Measurements from ENCODE around the gene RIPPLY3. TPM values are rescaled to one million over a fixed set of nuclear protein-coding genes. Genes with fewer than 3 reads are reported as not detected.
"Not testable (repeated sequence)": the region's sequence is repeated elsewhere in the genome, so short reads cannot be mapped to it uniquely, and the experiment has no call there.

The RIPPLY3 gene
- total RNA-seq, 1 donor from 2014 or later, result 86.4 TPM

DNA sequence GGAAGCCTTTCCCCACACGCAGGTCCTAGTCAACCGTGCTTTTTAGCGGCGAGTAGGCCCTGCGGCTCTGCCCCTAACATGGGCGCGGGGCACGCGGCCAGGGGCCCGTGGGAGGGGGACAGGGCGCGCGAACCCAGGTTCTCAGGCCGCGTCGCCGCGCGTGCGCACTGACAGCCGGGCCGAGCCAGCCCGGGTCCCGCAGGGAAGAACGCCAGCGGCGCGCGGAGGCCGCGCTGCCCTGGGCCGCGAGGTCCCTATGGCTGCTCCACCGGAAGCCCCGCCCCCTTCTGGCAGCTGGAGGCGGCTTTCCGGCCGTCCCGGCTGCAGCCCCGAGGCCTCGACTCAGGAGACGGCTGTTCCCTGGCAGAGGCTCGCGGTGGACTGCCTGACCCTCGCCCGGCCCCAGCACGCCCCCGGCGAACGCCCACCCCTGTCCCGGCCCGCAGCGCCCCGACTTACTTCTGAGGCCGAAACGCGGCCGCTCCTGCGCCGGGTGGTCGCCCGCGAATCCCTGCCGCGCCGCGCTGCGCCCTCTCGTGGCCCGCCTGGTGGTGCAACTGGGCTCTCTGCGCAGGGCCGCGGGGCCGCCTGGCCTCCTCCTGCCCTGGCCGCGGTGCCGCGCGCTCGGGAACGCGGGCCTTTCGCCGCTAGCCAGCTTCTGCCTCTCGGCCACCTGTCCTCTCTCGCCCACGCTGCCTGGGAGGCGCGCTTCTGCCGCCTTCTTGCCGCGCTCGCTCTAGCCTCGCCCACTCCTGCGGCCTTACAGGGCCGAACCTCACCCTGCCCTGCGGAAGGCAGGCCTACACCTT is 16.6 kb upstream of the RIPPLY3 start:
- H3K27ac Mint-ChIP-seq (ENCODE audit: unreplicated experiment), result peak overlapping the region; percentile 94
- peaks cover 18% of the 10 kb centered on the region for H3K36me3 Mint-ChIP-seq (ENCODE audit: low read depth, unreplicated experiment)
- peaks cover 24% of the 10 kb centered on the region for H3K4me1 Mint-ChIP-seq (ENCODE audit: unreplicated experiment)
- TF ChIP-seq, protein P1, sequence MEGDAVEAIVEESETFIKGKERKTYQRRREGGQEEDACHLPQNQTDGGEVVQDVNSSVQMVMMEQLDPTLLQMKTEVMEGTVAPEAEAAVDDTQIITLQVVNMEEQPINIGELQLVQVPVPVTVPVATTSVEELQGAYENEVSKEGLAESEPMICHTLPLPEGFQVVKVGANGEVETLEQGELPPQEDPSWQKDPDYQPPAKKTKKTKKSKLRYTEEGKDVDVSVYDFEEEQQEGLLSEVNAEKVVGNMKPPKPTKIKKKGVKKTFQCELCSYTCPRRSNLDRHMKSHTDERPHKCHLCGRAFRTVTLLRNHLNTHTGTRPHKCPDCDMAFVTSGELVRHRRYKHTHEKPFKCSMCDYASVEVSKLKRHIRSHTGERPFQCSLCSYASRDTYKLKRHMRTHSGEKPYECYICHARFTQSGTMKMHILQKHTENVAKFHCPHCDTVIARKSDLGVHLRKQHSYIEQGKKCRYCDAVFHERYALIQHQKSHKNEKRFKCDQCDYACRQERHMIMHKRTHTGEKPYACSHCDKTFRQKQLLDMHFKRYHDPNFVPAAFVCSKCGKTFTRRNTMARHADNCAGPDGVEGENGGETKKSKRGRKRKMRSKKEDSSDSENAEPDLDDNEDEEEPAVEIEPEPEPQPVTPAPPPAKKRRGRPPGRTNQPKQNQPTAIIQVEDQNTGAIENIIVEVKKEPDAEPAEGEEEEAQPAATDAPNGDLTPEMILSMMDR (IDR thresholded peaks at IDR 0.05; ENCODE audit: unreplicated experiment), result peak; percentile 90
- DNase-seq (ENCODE audit: low spot score), result peak; percentile 92
- H3K9me3 Mint-ChIP-seq (ENCODE audit: unreplicated experiment), result no peaks in the 10 kb centered on the region
- H3K4me3 Mint-ChIP-seq (ENCODE audit: unreplicated experiment), result peak overlapping the region; percentile 94
- H3K27me3 Mint-ChIP-seq (ENCODE audit: unreplicated experiment), result peaks cover 12% of the 10 kb centered on the region

DNA sequence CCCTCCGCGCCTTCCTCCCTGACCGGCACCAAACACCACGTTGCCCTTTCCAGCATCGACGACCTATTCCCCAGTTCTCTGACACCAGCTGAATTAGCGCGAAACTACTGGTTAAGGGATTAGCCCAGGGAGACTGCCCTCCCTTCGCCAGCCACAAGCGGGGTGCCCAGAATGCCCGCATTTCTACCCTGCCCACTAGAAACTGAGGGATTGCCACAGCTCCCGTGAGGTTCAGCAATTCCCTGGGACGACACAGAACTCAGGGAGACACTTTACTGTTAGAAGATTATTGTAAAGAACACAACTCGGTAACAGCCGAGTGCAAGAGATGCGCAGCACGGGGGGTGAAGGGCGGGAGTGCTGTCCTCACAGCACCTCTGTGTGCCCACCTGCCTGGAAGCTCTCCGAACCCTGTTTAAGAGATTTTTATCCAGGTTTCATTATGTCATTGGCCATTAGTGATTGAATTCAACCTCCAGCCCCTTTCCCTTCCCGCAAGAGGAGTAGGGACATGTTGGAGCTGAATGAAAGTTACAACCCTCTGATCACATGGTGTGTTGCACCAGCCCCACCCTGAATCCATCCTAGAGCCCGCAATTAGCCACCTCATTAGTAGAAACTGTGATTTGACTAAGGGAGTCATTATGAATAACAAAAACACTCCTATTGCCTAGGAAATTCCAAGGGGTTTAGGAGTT is 15.8 kb upstream of the RIPPLY3 start:
- TF ChIP-seq, protein P1 (IDR thresholded peaks at IDR 0.05; ENCODE audit: unreplicated experiment), result no peak
- H3K9me3 Mint-ChIP-seq (ENCODE audit: unreplicated experiment), result no peaks in the 10 kb centered on the region
- H3K27me3 Mint-ChIP-seq (ENCODE audit: unreplicated experiment), result peaks cover 12% of the 10 kb centered on the region
- peaks cover 18% of the 10 kb centered on the region for H3K36me3 Mint-ChIP-seq (ENCODE audit: low read depth, unreplicated experiment)
- peak overlapping the region; percentile 94 for H3K4me3 Mint-ChIP-seq (ENCODE audit: unreplicated experiment)
- peaks cover 26% of the 10 kb centered on the region for H3K4me1 Mint-ChIP-seq (ENCODE audit: unreplicated experiment)
- peak overlapping the region; percentile 94 for H3K27ac Mint-ChIP-seq (ENCODE audit: unreplicated experiment)
- no peak for DNase-seq (ENCODE audit: low spot score)

DNA sequence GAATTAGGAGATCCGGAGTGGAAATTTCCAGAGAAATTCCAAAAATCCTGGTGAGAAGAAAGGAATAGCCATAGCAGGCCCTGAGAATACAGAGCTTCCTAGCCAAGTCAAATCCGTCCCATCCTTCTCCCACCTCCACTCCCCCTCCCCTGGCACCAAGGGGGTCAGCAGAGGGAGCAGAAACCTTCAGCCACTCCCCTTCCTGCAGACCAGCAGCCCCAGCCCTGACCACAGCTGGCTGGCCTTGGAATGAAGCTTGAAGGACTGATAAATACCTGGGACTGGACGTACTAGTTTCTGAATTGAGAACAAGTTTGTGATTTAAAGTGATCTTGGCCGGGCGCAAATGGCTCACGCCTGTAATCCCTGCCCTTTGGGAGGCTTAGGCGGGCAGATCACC is 13.8 kb upstream of the RIPPLY3 start:
- peaks cover 8% of the 10 kb centered on the region for H3K36me3 Mint-ChIP-seq (ENCODE audit: low read depth, unreplicated experiment)
- TF ChIP-seq, protein P1 (IDR thresholded peaks at IDR 0.05; ENCODE audit: unreplicated experiment), result no peak
- H3K4me1 Mint-ChIP-seq (ENCODE audit: unreplicated experiment), result peaks cover 30% of the 10 kb centered on the region
- no peak for DNase-seq (ENCODE audit: low spot score)
- H3K27me3 Mint-ChIP-seq (ENCODE audit: unreplicated experiment), result peaks cover 12% of the 10 kb centered on the region
- H3K9me3 Mint-ChIP-seq (ENCODE audit: unreplicated experiment), result no peaks in the 10 kb centered on the region
- no peak overlapping the region for H3K4me3 Mint-ChIP-seq (ENCODE audit: unreplicated experiment)
- peak overlapping the region; percentile 24 for H3K27ac Mint-ChIP-seq (ENCODE audit: unreplicated experiment)

DNA sequence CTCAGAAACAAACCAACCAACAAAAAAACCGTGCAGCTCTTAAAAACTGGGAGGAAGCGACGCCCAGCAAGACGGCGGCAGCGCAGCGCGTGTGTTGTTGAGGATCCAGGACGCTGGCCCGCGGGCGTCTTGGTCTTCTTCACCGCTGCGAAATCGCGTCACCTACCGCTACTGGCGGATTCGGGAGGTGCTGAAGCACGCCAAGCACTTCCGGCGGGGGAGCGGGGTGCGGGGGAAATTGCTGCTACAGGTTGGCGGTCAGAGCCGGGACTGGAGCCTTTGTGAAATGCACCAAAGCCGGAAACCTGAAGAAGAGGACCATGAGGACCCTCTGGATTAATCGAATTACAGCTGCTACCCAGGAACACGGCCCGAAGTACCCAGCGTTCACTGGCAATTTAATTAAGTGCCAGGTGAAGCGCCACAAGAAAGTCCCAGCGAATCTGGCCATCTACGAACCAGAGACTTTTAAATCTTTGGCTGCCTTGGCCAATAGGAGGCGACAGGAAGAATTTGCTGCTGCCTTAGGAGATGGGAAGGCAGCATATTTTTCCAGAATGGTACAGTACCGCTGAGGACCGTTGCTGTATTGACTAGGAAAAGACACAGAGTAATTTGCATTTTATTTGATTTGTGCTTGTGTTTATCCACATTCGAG is 11.9 kb upstream of the RIPPLY3 start:
- Mint-ChIP-seq H3K27ac (ENCODE audit: unreplicated experiment) (no peak overlapping the region), H3K9me3 (ENCODE audit: unreplicated experiment) (no peaks in the 10 kb centered on the region), H3K4me3 (ENCODE audit: unreplicated experiment) (no peak overlapping the region), H3K27me3 (ENCODE audit: unreplicated experiment) (peaks cover 12% of the 10 kb centered on the region), H3K36me3 (ENCODE audit: low read depth, unreplicated experiment) (peaks cover 6% of the 10 kb centered on the region), H3K4me1 (ENCODE audit: unreplicated experiment) (peaks cover 26% of the 10 kb centered on the region)
- DNase-seq (ENCODE audit: low spot score), result peak; percentile 22
- TF ChIP-seq, protein P1 (IDR thresholded peaks at IDR 0.05; ENCODE audit: unreplicated experiment), result no peak

DNA sequence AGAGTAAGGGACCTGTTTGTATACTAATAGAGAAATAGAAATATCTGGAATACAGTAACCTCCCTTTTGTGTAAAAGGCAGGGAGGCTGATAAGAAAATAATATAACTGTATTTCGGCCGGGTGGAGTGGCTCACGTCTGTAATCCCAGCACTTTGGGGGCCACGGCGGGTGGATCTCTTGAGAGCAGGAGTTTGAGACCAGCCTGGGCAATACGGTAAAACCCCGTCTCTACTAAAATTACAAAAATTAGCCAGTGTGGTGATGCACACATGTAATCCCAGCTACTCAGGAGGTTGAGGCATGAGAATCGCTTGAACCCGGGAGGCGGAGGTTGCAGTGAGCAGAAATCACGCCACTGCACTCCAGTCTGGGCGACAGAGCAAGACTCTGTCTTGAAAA is 11.2 kb upstream of the RIPPLY3 start:
- Mint-ChIP-seq H3K27me3 (ENCODE audit: unreplicated experiment) (peaks cover 10% of the 10 kb centered on the region), H3K4me1 (ENCODE audit: unreplicated experiment) (peaks cover 26% of the 10 kb centered on the region)
- not testable (repeated sequence) for H3K36me3 Mint-ChIP-seq (ENCODE audit: low read depth, unreplicated experiment); H3K9me3 Mint-ChIP-seq (ENCODE audit: unreplicated experiment); DNase-seq (ENCODE audit: low spot score); H3K27ac Mint-ChIP-seq (ENCODE audit: unreplicated experiment); H3K4me3 Mint-ChIP-seq (ENCODE audit: unreplicated experiment)

All from endothelial cell (in vitro differentiated cells).